Measurements from ENCODE around the gene RBM17.
A peak's percentile ranks its signal among the peaks of the same experiment; 100 is the strongest.
"Not testable (repeated sequence)": the region's sequence is repeated elsewhere in the genome, so short reads cannot be mapped to it uniquely, and the experiment has no call there.

Gene RBM17

DNA sequence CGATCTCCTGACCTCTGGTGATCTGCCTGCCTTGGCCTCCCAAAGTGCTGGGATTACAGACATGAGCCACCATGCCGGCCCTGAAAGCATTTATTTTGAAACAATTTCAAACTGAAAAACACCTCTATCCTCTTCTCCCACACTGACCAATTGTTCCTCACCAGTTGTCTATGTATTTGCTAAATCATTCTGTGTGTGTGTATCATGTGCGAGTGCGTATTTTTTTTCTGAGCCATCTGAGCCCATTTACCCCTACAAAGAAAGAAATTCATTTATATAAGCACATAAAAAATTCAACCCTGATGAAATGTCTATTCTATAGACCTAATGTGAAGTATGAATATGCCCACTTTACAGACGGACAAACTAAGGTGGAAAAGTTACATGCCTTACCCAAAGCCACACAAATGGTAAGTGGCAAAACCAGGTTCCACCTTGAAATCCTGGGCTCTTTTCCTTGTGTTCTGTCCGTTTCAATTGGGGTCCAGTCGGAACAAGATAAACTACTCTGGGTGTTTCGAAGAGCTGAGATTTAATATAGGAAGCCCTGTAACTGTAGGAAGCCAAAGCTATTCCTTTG is 46.8 kb downstream of the RBM17 start:
- DNase-seq (ENCODE audit: low read depth in 2 of 2) = no peak

- peak in 1 of 2 donors; percentile 29 for DNase-seq (ENCODE audit: low read depth in 2 of 2)
These were observed 47.7 kb downstream of the RBM17 start for GRCh38 chr10:6136215-6137201.

DNA sequence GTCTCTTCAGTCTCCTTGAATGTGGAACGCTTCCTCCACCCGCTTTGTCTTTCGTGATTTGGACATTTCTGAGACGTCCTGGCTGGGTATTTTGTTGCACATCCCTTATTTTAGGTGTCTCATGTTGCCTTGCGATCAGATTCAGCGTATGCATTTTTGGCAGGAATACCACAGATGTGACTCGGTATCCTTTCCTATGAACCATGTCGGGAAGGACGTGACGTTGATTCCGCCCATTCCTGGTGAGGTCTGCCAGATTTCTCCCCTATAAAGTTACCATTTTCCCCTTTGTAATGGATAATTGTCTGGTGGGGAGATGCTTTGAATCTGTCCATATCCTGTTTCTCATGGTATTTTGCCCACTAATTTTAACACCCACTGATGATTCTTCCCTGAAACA is 49.6 kb downstream of the RBM17 start:
- DNase-seq (ENCODE audit: low read depth in 2 of 2) = no peak

- DNase-seq (ENCODE audit: low read depth in 2 of 2) = no peak
These were observed 50.6 kb downstream of the RBM17 start for GRCh38 chr10:6139470-6139869.

- DNase-seq (ENCODE audit: low read depth in 2 of 2) = peak in 1 of 2 donors; percentile 23
These were observed 51.5 kb downstream of the RBM17 start for GRCh38 chr10:6140141-6140841.

DNA sequence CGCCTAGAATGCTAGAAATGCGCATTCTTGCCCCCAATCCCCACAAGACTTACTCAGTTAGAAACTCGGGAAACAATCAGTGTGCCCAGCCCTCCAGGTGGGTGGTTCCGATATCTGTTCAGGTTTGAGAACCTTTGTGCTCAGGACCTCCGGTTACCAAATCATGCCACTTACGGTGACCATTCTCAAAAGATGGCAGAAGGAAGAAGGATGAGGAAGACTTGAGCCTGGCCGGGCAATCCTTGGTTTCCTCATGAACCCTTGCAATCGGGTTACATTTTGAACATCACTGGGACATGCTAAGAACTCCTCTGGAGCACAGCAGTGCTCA is 52.1 kb downstream of the RBM17 start:
- DNase-seq (ENCODE audit: low read depth in 2 of 2) = no peak

DNA sequence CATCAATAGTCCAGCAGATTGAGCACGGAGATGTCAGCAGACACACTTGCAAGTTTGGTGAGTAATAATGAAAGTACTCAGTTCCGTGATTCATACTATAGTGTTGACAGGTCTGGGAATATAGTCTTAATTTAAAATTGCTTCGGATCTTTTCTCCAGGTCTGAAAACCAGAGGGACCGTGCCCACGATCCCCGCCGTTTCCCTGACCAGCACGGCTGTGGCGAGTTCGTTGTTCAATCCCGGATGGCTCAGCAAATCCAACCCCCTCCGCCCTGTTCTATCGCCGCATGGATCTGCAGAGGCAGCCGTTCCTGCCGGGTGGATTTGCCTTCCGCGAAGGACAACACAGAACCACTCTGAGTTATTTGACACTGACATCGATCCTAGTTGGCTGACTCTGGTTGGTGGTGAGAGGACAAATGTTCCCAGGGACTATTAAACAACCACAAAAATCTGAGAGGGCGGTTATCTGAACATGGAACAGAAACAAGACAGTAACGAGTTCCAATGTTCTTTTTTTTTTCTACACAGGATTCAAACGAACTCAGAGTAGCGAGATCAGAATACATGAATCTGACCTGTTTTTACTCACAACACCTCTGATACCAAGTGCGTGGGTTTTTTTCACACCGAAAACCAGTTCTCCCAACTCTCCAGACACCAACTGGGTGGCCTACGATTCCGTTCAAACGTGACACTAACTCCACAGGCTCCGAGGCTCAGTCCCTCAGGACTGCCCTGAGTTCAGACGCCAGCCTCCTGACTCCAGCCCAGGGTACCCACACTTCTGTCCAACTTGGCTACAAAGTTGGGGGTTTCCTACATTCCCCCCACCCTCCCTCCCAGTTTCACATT is 52.7 kb downstream of the RBM17 start:
- no peak for DNase-seq (ENCODE audit: low read depth in 2 of 2)

DNA sequence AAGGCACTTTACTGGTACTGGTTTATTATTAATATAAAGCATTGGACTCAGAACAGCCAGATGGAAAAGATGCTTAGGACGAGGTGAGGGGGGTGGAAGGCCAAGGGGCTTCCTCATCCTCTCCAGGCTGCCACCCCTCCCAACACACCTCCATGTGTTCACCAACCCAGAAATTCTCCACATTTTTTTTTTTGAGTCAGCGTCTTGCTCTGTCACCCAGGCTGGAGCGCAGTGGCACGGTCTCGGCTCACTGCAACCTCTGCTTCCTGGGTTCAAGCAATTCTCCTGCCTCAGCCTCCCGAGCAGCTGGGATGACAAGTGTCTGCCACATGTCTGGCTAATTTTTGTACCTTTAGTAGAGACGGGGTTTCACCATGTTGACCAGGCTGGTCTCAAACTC is 53.4 kb downstream of the RBM17 start:
- not testable (repeated sequence) for DNase-seq (ENCODE audit: low read depth in 2 of 2)

GRCh38 chr10:6142644-6143043 is 53.8 kb downstream of the RBM17 start:
- DNase-seq (ENCODE audit: low read depth in 2 of 2) = no peak

- DNase-seq (ENCODE audit: low read depth in 2 of 2) = no peak
These were observed 54.3 kb downstream of the RBM17 start for GRCh38 chr10:6143181-6143580.

DNA sequence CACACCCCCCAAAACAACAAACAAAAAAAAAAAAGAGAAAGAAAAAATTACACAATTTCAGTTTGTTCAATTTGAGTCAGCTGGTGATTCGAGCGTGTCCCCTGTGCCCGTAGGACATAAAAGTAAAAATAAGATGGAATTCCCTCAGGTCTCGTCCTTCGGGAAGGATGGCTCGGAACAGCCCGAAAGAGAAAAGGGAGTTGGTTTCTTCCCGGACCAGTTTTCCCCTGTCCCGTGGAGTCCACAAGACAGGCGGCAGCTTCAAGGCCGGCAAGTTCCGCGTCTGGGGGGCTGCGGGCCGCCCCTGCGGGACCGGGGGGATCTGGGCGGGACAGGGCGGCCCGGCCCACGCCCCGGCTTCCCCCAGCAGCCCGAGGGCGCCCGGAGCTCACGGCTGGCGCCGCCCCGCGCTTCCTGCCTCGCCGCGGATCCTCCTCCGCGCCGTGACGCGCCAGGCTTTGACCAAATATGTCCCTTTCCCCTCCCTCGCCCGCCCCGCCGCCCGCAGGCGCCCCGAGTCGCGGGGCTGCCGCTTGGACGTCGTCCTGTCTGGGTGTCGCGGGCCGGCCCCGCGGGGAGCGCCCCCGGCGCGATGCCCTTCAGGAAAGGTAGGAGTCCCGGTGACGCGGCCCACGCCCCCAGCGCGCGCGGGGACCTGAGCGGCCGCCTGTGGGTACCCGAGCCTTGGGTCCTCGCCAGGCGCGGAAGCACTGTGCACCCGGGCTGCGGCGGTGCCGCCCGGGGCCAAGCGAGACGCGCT is 55.8 kb downstream of the RBM17 start:
- DNase-seq (ENCODE audit: low read depth in 2 of 2) = peak; percentile 74 to 92

DNA sequence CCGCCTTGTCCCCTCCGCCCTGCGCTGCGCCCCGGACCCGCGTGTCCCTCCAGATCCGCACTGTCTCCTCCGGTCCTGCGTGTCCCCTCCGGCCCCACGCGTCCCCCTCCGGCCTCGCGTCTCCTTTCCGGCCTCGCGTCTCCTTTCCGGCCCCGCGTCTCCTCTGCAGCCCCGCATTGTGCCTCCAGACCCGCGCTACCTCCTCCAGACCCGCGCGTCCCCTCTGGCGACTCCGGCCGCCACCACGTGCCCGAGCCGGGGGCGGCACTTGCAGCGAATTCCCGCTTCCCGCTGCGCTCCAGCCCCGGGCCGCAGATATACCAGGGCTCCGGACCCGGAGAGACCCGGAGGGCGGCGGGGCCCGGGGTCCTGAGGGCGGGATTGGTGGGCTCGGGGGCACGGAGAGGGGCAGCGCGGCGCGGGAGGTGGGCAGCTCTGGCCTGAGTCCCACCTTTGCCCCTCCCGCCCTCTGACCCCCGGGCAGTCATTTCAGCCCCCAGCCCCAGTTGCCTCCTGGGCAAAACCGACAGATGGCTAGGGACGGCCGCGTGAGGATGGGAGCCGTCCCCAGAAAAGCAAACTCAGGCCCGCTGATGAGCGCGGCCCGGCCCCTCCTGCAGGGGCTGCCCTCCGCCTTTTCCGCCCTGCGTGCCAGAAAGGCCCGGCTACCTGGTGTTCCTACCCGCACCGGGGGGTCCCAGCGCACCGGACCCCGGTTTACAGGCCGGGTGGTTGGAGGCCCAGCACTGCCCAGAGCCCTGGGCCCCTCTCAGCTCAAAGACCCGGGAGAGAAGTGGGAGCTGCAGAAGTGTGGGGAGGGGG is 56.5 kb downstream of the RBM17 start:
- DNase-seq (ENCODE audit: low read depth in 2 of 2) = no peak

DNA sequence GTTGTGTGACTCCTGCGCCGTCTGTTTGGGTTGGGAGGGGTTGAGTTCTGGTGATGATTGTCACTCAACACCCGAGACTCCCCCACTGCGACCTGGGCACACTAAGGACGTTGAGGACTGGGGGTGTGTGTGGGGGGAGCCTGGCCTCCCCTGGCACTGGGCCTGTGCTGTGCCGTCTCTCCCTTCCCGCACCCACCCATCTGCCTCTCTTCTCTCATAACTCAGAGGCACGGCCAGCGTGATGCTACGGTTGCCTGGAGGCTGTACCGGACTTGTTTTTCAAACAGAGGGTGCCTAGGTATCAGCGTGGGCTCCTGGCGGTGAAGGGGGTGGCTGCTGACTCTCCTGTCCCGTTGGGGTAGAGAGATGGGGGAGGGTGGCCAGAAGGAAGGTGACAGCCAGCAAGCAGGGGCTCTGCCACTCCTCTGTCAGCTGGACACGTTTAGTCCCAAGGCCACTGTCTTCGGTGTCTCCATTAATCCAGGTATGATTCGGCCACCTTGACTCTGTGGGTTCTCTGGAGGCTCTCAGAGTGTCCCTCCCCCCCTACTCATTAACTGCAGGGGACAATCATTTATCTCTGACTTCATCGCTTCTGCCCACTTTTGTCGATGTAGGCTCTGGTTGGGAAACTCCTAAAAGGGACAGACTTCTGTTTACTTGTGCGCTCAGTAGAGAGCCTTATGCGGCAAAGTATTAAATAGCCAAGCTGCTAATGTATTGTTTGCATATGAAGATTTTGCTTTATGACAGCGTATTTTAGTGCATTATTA is 57.4 kb downstream of the RBM17 start:
- DNase-seq (ENCODE audit: low read depth in 2 of 2) = no peak

- no peak for DNase-seq (ENCODE audit: low read depth in 2 of 2)
These were observed 58.1 kb downstream of the RBM17 start for GRCh38 chr10:6146921-6147320.

DNA sequence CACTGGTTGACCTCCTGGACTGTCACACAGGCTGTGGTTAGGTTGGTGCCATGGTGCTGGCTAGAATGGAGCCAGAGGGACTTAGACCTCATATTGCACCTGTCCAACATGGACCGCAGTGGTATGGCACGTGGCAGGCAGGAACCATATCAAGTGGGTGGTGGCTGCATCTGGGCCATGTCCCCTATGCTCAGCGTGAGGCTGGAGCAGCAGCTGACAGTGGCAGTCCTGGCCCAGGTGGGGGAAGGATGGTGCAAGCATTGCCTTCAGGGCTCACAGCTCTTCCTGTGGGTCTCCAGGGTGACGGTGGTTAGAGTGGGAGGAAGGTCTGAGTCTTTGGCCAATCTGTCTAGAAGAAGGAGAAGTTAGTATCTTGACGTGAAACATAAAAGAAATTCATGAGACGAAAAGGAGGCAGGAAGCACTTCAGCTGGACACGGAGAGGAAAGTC is 59.4 kb downstream of the RBM17 start:
- DNase-seq (ENCODE audit: low read depth in 2 of 2) = no peak

DNA sequence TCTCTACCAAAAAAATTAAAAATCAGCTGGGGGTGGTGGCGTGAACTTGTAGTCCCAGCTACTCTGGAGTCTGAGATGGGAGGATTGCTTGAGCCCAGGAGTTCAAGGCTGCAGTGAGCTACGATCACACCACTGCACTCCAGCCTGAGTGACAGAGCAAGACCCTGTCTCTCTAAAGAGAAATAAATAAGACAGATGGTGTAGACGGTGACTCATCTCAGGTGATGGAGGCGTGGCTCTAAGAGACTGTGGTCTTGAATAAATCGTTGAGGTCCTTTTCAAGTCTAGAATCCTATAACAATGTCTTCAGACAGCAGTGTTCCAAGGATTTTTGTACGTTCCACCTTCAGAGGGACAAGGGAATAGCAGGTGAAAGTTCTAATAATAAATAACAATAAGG is 60.1 kb downstream of the RBM17 start:
- DNase-seq (ENCODE audit: low read depth in 2 of 2) = peak in 1 of 2 donors; percentile 43

GRCh38 chr10:6151087-6151977 is 62.5 kb downstream of the RBM17 start:
- DNase-seq (ENCODE audit: low read depth in 2 of 2) = no peak

GRCh38 chr10:6153845-6154244 is 65.0 kb downstream of the RBM17 start:
- no peak for DNase-seq (ENCODE audit: low read depth in 2 of 2)

Data from stimulated activated CD8-positive, alpha-beta memory T cell treated with anti-CD3 and anti-CD28 coated beads, Interleukin-7, amount 100 ng/mL, for 4 hours (primary cell).